NOMO-1 (cell line): Measurements from ENCODE around the gene CCDC39.

Experiments used
- DNase-seq, 2 experiments: peaks; one replicate each; lab custom pipeline; 2025; ENCODE audit not compliant: unreplicated experiment in 2 of 2; lab: John Stamatoyannopoulos, UW

Gene CCDC39

GRCh38 chr3:180679178-180680096, at the start of gene CCDC39:
CCDC39 (minus strand) TSS chr3:180679489; CDS start chr3:180679380, 109 bp downstream.
- peak; percentile 25 to 26 for DNase-seq

DNA sequence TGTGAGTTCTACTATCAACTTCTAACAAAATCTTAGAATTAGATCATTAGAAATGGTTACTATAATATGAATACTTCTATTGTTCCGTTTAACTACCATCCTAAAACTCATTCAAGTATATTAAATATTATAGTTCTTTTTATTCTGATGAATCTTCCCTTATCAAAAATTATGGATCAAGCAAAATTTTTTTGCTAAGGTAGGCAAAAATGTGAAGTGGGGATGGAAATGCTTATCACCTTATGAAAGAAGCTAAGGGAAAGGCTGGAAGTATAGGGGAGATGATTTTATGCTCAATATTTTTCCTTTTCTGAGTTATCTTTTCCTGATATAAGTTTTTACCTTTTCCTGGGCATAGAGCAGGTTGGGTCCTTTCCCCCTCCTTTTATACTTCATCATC, 40.7 kb upstream of the CCDC39 start:
- DNase-seq: no peak

GRCh38 chr3:180707896-180708295, 28.6 kb upstream of the CCDC39 start:
- DNase-seq: no peak

GRCh38 chr3:180705619-180706018, 26.3 kb upstream of the CCDC39 start:
- no peak for DNase-seq

GRCh38 chr3:180704532-180704931, 25.2 kb upstream of the CCDC39 start:
- no peak for DNase-seq

- DNase-seq: no peak
These were observed 21.7 kb upstream of the CCDC39 start for GRCh38 chr3:180700941-180701340.

- DNase-seq: no peak
These were observed 19.5 kb upstream of the CCDC39 start for GRCh38 chr3:180698760-180699270.

DNA sequence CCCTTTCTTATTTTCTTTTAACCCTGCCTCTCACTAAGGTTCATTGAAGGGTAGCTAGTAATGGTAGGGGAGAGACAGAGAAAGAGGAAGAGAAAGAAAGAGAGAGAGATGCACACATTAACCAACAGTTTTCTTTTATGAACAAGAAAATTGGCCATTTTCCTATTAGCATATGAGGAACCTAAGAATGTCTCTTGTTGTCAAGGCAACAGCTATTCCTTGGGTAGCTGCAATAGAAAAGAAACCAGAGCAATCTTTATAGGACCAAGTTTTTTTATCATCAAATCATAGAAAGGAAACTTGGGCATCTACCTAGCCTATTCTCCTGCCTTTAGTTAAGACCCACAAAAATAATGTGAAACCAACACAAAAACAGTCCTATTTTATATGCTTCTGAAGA, 15.0 kb upstream of the CCDC39 start:
- DNase-seq: no peak

DNA sequence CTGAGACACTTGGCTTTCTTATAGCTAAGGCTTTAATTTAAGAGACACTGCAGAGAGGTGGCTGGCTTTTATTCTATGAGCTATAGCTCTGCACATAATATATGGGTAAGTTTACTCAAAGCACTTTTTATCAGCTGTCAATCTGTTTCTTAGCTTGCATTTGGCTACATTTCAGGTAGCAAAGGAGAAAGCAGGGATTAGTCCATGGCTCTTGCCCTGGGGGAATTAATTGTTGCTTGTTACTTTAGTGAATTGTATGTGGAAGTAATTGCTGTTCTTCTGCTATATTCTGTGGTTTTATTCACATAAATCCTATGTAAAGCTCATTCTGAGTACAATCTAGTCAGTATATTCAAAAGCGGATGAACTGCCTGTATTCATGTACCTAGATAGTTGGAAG, 14.4 kb upstream of the CCDC39 start:
- no peak for DNase-seq

GRCh38 chr3:180690061-180690460, 10.8 kb upstream of the CCDC39 start:
- DNase-seq: peak in 1 of 2 experiments; percentile 5

- DNase-seq: no peak
These were observed 5.5 kb upstream of the CCDC39 start for GRCh38 chr3:180684807-180685206.

- no peak for DNase-seq
These were observed 4.5 kb upstream of the CCDC39 start for GRCh38 chr3:180683816-180684215.

GRCh38 chr3:180680097-180680430, 775 bp upstream of the CCDC39 start:
- DNase-seq: peak in 1 of 2 experiments; percentile 14

- DNase-seq: peak; percentile 9 to 45
These were observed 1.1 kb downstream of the CCDC39 start for GRCh38 chr3:180678231-180678630.

GRCh38 chr3:180661444-180661843, 17.8 kb downstream of the CCDC39 start:
- DNase-seq: no peak

DNA sequence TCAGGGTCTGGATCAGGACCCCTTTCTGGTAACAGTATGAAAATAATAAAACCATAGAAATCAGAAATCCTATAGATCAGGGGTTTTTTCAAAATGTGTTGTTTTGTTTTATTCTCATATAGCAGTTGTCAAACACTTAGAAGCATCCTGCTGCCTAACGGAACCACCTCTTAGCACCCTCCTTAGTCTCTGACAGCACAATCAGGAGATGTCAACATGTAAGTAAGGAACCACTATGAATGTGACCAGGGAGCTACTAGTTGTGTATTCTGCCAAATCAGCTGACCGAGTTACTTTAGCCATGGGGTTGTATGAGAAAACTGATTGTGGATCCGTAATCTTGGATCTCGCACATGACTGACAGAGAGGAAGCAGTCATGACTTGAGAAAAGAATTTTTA, 22.2 kb downstream of the CCDC39 start:
- DNase-seq: no peak

DNA sequence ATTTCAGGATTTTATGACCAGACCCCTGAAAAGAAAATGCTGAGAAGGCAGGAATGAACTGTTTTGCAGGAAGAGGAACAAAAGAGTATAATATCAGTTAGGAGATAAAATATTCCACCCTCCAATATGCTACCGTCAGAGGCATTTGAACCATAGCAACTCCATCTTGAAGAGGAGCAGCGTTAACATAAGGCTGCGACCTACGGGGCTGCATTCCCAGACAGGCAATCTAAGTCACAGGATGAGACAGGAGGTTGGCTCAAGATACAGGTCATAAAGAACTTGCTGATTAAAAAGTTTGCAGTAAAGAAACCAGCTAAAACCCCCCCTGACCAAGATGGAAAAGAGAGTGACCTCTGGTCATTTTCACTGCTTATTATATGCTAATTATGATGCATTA, 22.9 kb downstream of the CCDC39 start:
- no peak for DNase-seq

GRCh38 chr3:180646187-180646790, 33.0 kb downstream of the CCDC39 start:
- no peak for DNase-seq

- no peak for DNase-seq
These were observed 38.3 kb downstream of the CCDC39 start for GRCh38 chr3:180640987-180641386.

- no peak for DNase-seq
These were observed 45.6 kb downstream of the CCDC39 start for GRCh38 chr3:180633722-180634121.

- DNase-seq: no peak
These were observed 48.0 kb downstream of the CCDC39 start for GRCh38 chr3:180631317-180631716.

- DNase-seq: no peak
These were observed 48.9 kb downstream of the CCDC39 start for GRCh38 chr3:180630371-180630770.
